SK-N-SH (cell line): Measurements from ENCODE around the gene HOXA6. TPM values are rescaled to one million over a fixed set of nuclear protein-coding genes. Genes with fewer than 3 reads are reported as not detected.

Experiments used
- CTCF ChIA-PET: fragments of 300-600, 350-600 bp; formaldehyde crosslinking; extraction: SDS; loops from one replicate; lab custom pipeline; 2021; lab: Yijun Ruan, JAX
- POLR2A ChIA-PET: fragments of 350-600 bp; sonication (Branson Sonifier 250); formaldehyde crosslinking; extraction: SDS; loops from one replicate; lab custom pipeline; 2020; ENCODE audit warnings: antibody characterized with exemption, inconsistent platforms; lab: Yijun Ruan, JAX
- DNase-seq: peaks from one replicate; pipeline ENCODE4 v3.0.0; 2012
- H2AFZ ChIP-seq: fragments of 200-600 bp; sonication (generic); 2 replicates; pipeline ENCODE4 v1.8.1; 2016; ENCODE audit warnings: antibody characterized with exemption, mild to moderate bottlenecking, low read depth
- H3F3A ChIP-seq: fragments of 200-600 bp; sonication (generic); replicated peaks from 2 replicates; pipeline ENCODE3; 2016; ENCODE audit warnings: antibody characterized with exemption, mild to moderate bottlenecking; ENCODE audit not compliant: insufficient read depth
- H3K27ac ChIP-seq, 2 experiments: fragments of 200-500 bp in 1 of 2; fragments of 200-600 bp in 1 of 2; sonication (Bioruptor generic) in 1 of 2; sonication (generic), shearing (Covaris generic) in 1 of 2; 2 replicates each; pipeline versions ENCODE4 v1.5.1 to v1.6.1; 2014 to 2016; ENCODE audit warnings: low read depth in 2 of 2, inconsistent platforms in 1 of 2, low read length in 1 of 2, mild to moderate bottlenecking in 1 of 2, mixed read lengths in 1 of 2
- H3K27me3 ChIP-seq: fragments of 200-600 bp; sonication (generic), shearing (Covaris generic); 2 replicates; pipeline ENCODE4 v1.6.1; 2016; ENCODE audit warnings: mixed run types; ENCODE audit not compliant: insufficient read depth
- H3K36me3 ChIP-seq, 2 experiments: fragments of 200-500 bp in 1 of 2; fragments of 200-600 bp in 1 of 2; sonication (Bioruptor generic) in 1 of 2; sonication (generic) in 1 of 2; replicated peaks in 1 of 2; 2 replicates each; pipeline versions ENCODE3 to v1.5.1; 2014 to 2016; ENCODE audit warnings: low read length in 1 of 2, mild to moderate bottlenecking in 1 of 2; ENCODE audit not compliant: insufficient read depth in 2 of 2, control insufficient read depth in 1 of 2
- H3K4me1 ChIP-seq, 2 experiments: fragments of 200-500 bp in 1 of 2; fragments of 200-600 bp in 1 of 2; sonication (Bioruptor generic) in 1 of 2; sonication (generic), shearing (Covaris generic) in 1 of 2; 2 replicates each; pipeline versions ENCODE4 v1.5.1 to v1.6.1; 2014 to 2016; ENCODE audit warnings: low read depth in 1 of 2, low read length in 1 of 2, mixed run types in 1 of 2; ENCODE audit not compliant: insufficient read depth in 2 of 2, control insufficient read depth in 1 of 2
- H3K4me2 ChIP-seq: fragments of 200-600 bp; sonication (generic), shearing (Covaris generic); 2 replicates; pipeline ENCODE4 v1.6.1; 2017; ENCODE audit warnings: mixed run types
- H3K4me3 ChIP-seq, 2 experiments: fragments of 200-500 bp in 1 of 2; fragments of 200-600 bp in 1 of 2; sonication (Bioruptor generic) in 1 of 2; sonication (generic), shearing (Covaris generic) in 1 of 2; 2 replicates each; pipeline versions ENCODE4 v1.5.1 to v1.8.1; 2014 to 2016; ENCODE audit warnings: low read depth in 2 of 2, inconsistent platforms in 1 of 2, low read length in 1 of 2, mild to moderate bottlenecking in 1 of 2, mixed read lengths in 1 of 2, moderate library complexity in 1 of 2
- H3K79me2 ChIP-seq: fragments of 200-600 bp; sonication (generic); 2 replicates; pipeline ENCODE4 v1.8.1; 2017; ENCODE audit warnings: mild to moderate bottlenecking; ENCODE audit not compliant: insufficient read depth
- H3K9ac ChIP-seq: fragments of 200-600 bp; sonication (generic); 2 replicates; pipeline ENCODE4 v1.6.1; 2017; ENCODE audit warnings: mixed run types
- H3K9me2 ChIP-seq: fragments of 200-600 bp; sonication (generic); 2 replicates; pipeline ENCODE4 v1.6.1; 2017; ENCODE audit warnings: mixed run types
- H3K9me3 ChIP-seq: fragments of 200-600 bp; sonication (generic); 2 replicates; pipeline ENCODE4 v1.6.1; 2017; ENCODE audit warnings: mixed run types, mild to moderate bottlenecking, moderate library complexity
- H4K20me1 ChIP-seq: fragments of 200-600 bp; sonication (generic); 2 replicates; pipeline ENCODE4 v1.6.1; 2017; ENCODE audit warnings: mild to moderate bottlenecking, mixed run types; ENCODE audit not compliant: insufficient read depth
- CHD2 ChIP-seq: fragments of 150-350 bp; IDR thresholded peaks from 2 replicates; pipeline ENCODE4 v1.6.1; 2018; ENCODE audit warnings: low read length; ENCODE audit not compliant: partially characterized antibody
- ELF1 ChIP-seq: IDR thresholded peaks from 2 replicates; pipeline ENCODE4 v1.4.0; 2012
- EP300 ChIP-seq, 2 experiments: IDR thresholded peaks; 2 replicates each; pipeline versions ENCODE4 v1.4.0 to v1.6.1; 2012; ENCODE audit warnings: borderline replicate concordance in 1 of 2, low read depth in 1 of 2, low read length in 1 of 2
- EZH2phosphoT487 ChIP-seq: fragments of 200-600 bp; sonication (generic); IDR thresholded peaks from 2 replicates; pipeline ENCODE4 v1.6.1; 2017; ENCODE audit warnings: low read depth, mixed run types, mild to moderate bottlenecking, antibody characterized with exemption, moderate library complexity, borderline replicate concordance
- FOSL2 ChIP-seq: IDR thresholded peaks from 2 replicates; pipeline ENCODE4 v1.4.0; 2012; ENCODE audit warnings: low read depth, mild to moderate bottlenecking, moderate library complexity, borderline replicate concordance
- FOXJ3 ChIP-seq: sonication (generic); formaldehyde crosslinking; IDR thresholded peaks from 2 replicates; pipeline ENCODE4 v1.5.1; 2020; ENCODE audit warnings: mild to moderate bottlenecking, missing genetic modification reagents
- FOXM1 ChIP-seq: IDR thresholded peaks from 2 replicates; pipeline ENCODE4 v1.4.0; 2012; ENCODE audit warnings: low read depth, mild to moderate bottlenecking
- GABPA ChIP-seq: IDR thresholded peaks from 2 replicates; pipeline ENCODE4 v1.4.0; 2012; ENCODE audit warnings: low read depth, mild to moderate bottlenecking
- GATA2 ChIP-seq: sonication (generic); formaldehyde crosslinking; IDR thresholded peaks from 2 replicates; pipeline ENCODE4 v1.5.0; 2020; ENCODE audit warnings: mild to moderate bottlenecking, missing genetic modification reagents
- MEF2A ChIP-seq: IDR thresholded peaks from 2 replicates; pipeline ENCODE4 v1.4.0; 2012; ENCODE audit warnings: low read depth, borderline replicate concordance
- MXI1 ChIP-seq: IDR thresholded peaks from 2 replicates; pipeline ENCODE4 v1.6.1; 2012; ENCODE audit warnings: mild to moderate bottlenecking, low read depth, low read length, improper control_type of control experiment
- NFIC ChIP-seq: IDR thresholded peaks from 2 replicates; pipeline ENCODE4 v1.4.0; 2012; ENCODE audit warnings: borderline replicate concordance
- NRF1 ChIP-seq: IDR thresholded peaks from 2 replicates; pipeline ENCODE4 v1.6.1; 2012; ENCODE audit warnings: low read depth, mild to moderate bottlenecking, low read length
- RCOR1 ChIP-seq: fragments of 150-350 bp; IDR thresholded peaks from 2 replicates; pipeline ENCODE4 v1.6.1; 2017; ENCODE audit warnings: antibody characterized with exemption, low read length
- RFX5 ChIP-seq: IDR thresholded peaks from 2 replicates; pipeline ENCODE4 v1.6.1; 2012; ENCODE audit warnings: mild to moderate bottlenecking, improper control_type of control experiment, low read length
- RXRA ChIP-seq: IDR thresholded peaks from 2 replicates; pipeline ENCODE4 v1.4.0; 2012; ENCODE audit warnings: low read depth, mild to moderate bottlenecking, borderline replicate concordance
- SMC3 ChIP-seq: IDR thresholded peaks from 2 replicates; pipeline ENCODE4 v1.6.1; 2012; ENCODE audit warnings: low read depth, low read length, improper control_type of control experiment
- TCF12 ChIP-seq: IDR thresholded peaks from 2 replicates; pipeline ENCODE4 v1.4.0; 2012
- YY1 ChIP-seq: IDR thresholded peaks from 2 replicates; pipeline ENCODE4 v1.4.0; 2012; ENCODE audit warnings: low read depth, mild to moderate bottlenecking
- WGBS: methylation state at CpG from one replicate; pipeline ENCODE4 v1.1.6; 2017; ENCODE audit warnings: low lambda C conversion rate; 5-methylcytosine and 5-hydroxymethylcytosine counted together
- polyA plus RNA-seq, 3 experiments: library from polyadenylated mRNA; depleted of rRNA; stranded (reverse); fragments of >200 nt; gene quantifications; 2 replicates each; pipeline ENCODE4 v1.2.3, GENCODE V29; 2012
- TF ChIP-seq, protein P1 (sequence below): IDR thresholded peaks from 2 replicates; pipeline ENCODE4 v1.4.0; 2012; ENCODE audit warnings: low read depth

The HOXA6 gene
- polyA plus RNA-seq, 1 of the 3 experiments (the other 2 are of a cell fraction), result not detected

DNA sequence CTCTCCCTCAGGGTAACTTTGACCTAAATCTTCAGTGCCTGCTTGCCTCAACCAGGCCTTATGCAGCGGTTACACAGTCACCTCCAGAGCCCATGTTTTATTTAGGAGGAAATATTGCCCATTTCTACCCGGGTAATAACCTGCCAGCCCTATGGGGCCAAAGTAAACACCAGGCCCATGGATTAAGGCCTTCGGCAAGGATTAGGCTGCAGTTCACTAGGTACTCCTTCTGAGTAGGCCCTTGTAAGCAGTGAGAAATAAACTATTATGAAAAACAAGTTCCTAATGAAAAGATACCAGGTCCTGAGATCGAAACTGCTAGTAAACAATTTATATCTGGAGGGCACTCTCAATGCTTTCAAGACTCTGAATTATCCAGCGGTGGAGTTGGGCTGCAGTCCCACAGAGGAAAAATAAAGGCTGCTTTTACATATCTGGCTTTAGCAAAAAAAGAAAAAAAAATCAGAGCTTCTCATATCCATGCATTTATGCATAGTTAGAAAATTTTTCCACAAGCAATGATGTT, 30.3 kb upstream of the HOXA6 start:
- POLR2A ChIA-PET, result no interaction called here

DNA sequence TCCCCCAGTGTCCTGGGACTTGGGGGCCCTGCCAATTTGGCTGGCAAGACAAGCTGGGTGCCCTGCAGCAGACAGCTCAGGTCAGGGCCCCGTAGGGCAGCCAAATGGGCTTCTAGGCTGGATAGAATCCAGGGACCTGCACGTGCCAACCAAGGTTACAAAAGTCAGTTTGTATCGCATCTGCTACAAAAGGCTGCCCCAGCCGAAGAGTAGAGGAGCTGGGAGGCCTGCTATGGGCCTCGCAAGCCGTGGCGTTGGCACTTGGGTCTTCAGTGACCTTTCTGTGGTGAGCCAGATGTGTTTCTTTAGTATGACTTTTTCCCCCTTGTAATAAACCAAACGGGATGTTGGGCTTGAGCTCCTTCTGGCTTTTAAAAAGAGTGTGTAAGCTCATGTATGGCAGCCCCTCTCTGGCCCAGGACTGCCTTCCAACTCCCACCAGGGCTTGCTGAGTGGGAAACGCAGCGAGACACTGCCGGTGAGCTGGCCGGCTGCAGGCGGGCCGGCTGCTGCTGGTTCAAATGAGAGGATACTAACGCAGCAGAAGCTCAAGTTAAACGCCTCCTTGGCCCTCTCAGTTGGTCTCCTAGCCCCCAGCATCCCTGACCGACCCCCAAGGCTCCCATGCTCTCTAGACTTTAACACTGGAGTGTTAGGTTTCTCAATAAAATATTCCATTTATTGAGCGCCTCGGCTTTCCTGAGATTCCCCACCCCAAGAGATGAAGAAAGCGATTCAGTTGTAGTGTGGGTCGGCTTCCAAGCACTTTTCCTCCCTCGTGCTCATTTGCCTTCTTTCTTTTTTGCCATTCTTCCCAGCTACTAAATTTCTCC, 29.6 kb upstream of the HOXA6 start:
- H3K9me2 ChIP-seq, result no peaks in the 10 kb centered on the region
- no peak for DNase-seq
- ChIA-PET CTCF (interaction anchor here (1.0 to 12.3 kb wide), 8 partner anchors 11 to 901 kb away, joined by 3 to 205 read pairs (median 14); partner anchors contain the start of genes HOXA11 and HOXA9), POLR2A (no interaction called here)
- H3K27me3 ChIP-seq, result peaks cover 97% of the 10 kb centered on the region
- H3K9me3 ChIP-seq, result no peaks in the 10 kb centered on the region
- H3K4me1 ChIP-seq, result peaks cover 0 to 4% of the 10 kb centered on the region in 2 experiments; a peak in 1 of 4 replicates
- no peaks in the 10 kb centered on the region for H4K20me1 ChIP-seq
- no peak overlapping the region for H3K9ac ChIP-seq
- H2AFZ ChIP-seq, result no peak overlapping the region
- no peak overlapping the region for H3K27ac ChIP-seq
- H3K79me2 ChIP-seq, result no peaks in the 10 kb centered on the region
- H3F3A ChIP-seq, result no peaks in the 10 kb centered on the region
- WGBS, result 44% methylated on average over 22 of the region's 22 CpGs
- TF ChIP-seq FOSL2 (no peak), YY1 (no peak), MXI1 (no peak), TCF12 (no peak), FOXM1 (no peak), RXRA (no peak), GATA2 (no peak)
- TF ChIP-seq, protein P1, sequence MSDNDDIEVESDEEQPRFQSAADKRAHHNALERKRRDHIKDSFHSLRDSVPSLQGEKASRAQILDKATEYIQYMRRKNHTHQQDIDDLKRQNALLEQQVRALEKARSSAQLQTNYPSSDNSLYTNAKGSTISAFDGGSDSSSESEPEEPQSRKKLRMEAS, result no peak
- H3K36me3 ChIP-seq, result no peaks in the 10 kb centered on the region
- H3K4me3 ChIP-seq, result no peak overlapping the region
- H3K4me2 ChIP-seq, result no peak overlapping the region

More for the DNA sequence above, 30.3 kb upstream of the HOXA6 start:
- no peaks in the 10 kb centered on the region for H3K9me3 ChIP-seq
- peaks cover 0 to 4% of the 10 kb centered on the region in 2 experiments; a peak in 1 of 4 replicates for H3K4me1 ChIP-seq
- peaks cover 97% of the 10 kb centered on the region for H3K27me3 ChIP-seq
- H3K79me2 ChIP-seq, result no peaks in the 10 kb centered on the region
- CTCF ChIA-PET, result interaction anchor here (1.0 to 12.3 kb wide), 9 partner anchors 12 to 498 kb away, joined by 3 to 205 read pairs (median 23); partner anchors contain the start of genes HOXA11, HOXA5 and HOXA9
- no peaks in the 10 kb centered on the region for H4K20me1 ChIP-seq
- H3K27ac ChIP-seq, result no peak overlapping the region
- no peaks in the 10 kb centered on the region for H3F3A ChIP-seq
- TF ChIP-seq RCOR1 (no peak), EZH2phosphoT487 (no peak), RFX5 (no peak), EP300 (IDR thresholded peaks at IDR 0.05; ENCODE audit: borderline replicate concordance in 1 of 2, low read depth in 1 of 2, low read length in 1 of 2) (no peak), NRF1 (no peak), MEF2A (no peak), GABPA (no peak), CHD2 (no peak), SMC3 (no peak), FOXJ3 (CRISPR knock-in tag) (no peak), TCF12 (no peak), NFIC (no peak), GATA2 (no peak), MXI1 (no peak), FOSL2 (no peak), ELF1 (no peak)
- TF ChIP-seq, protein P1, result no peak
- H3K36me3 ChIP-seq, result no peaks in the 10 kb centered on the region
- no peaks in the 10 kb centered on the region for H3K9me2 ChIP-seq
- no peak for DNase-seq
- no peak overlapping the region for H3K9ac ChIP-seq
- WGBS, result 44% methylated on average over 5 of the region's 5 CpGs
- no peak overlapping the region for H2AFZ ChIP-seq
- H3K4me2 ChIP-seq, result no peak overlapping the region
- H3K4me3 ChIP-seq, result no peak overlapping the region
